Activated T-helper 17 cell treated with anti-CD3 and anti-CD28 coated beads, Interleukin-2, amount 50 U/mL, for 72 hours (primary cell): ENCODE data around the gene MIS18A. TPM values are rescaled to one million over a fixed set of nuclear protein-coding genes. Genes with fewer than 3 reads are reported as not detected.

Source experiments
- total RNA-seq, 2 donors: library from RNA; stranded (reverse); gene quantifications; one replicate each; pipeline ENCODE4 v1.2.3, GENCODE V29; 2022

Gene MIS18A
- total RNA-seq, 2 donors from 2014 or later: 15.3 to 22.4 TPM

Other genes with a start within 250 kb of the MIS18A start
- not detected for gene MRAP, start 19.8 kb upstream of the MIS18A start, total RNA-seq
- gene URB1, start 114.0 kb upstream of the MIS18A start, total RNA-seq: 10 to 100 TPM; 17.6 to 37.2 TPM
- gene EVA1C, start 133.7 kb upstream of the MIS18A start, total RNA-seq: 10 to 100 TPM in 1 of 2 donors, 1 to 10 TPM in 1; 10.0 to 13.1 TPM